SU-DHL-6 (cell line): ENCODE data around the gene STARD8.

Experiments
- CTCF ChIP-seq: fragments of 200-600 bp; sonication (generic); IDR thresholded peaks from one replicate; pipeline ENCODE4 v1.5.1; 2017; ENCODE audit warnings: antibody characterized with exemption, mild to moderate bottlenecking, low read length, moderate library complexity; ENCODE audit not compliant: insufficient read depth, poor library complexity, severe bottlenecking
- EZH2phosphoT487 ChIP-seq: fragments of 200-600 bp; sonication (generic), shearing (Covaris generic); conservative IDR thresholded peaks from 2 replicates; pipeline ENCODE4 v1.6.1; 2018; ENCODE audit warnings: mild to moderate bottlenecking, antibody characterized with exemption, low read length, moderate library complexity, mixed read lengths

- no peak for TF ChIP-seq CTCF
- no peak for TF ChIP-seq EZH2phosphoT487
Measured at GRCh38 chrX:68698942-68699341, 51.5 kb downstream of the STARD8 start.
